H9 (cell line): Measurements from ENCODE around the gene XRCC3. TPM values are rescaled to one million over a fixed set of nuclear protein-coding genes. Genes with fewer than 3 reads are reported as not detected.

ENCODE experiments used
- DNase-seq: peaks from one replicate; pipeline ENCODE4 v3.0.0-alpha.2; 2017
- H2AFZ ChIP-seq: one replicate; pipeline ENCODE4 v1.6.1; 2013; ENCODE audit warnings: mild to moderate bottlenecking, low read length, control low read depth, moderate library complexity
- H2AK5ac ChIP-seq: 2 replicates; pipeline ENCODE4 v1.6.1; 2013; ENCODE audit warnings: low read length, control low read depth, mixed read lengths; ENCODE audit not compliant: insufficient read length
- H2BK120ac ChIP-seq: one replicate; pipeline ENCODE4 v1.6.1; 2013; ENCODE audit warnings: low read depth, mild to moderate bottlenecking, low read length, control low read depth, inconsistent platforms; ENCODE audit not compliant: poor library complexity, severe bottlenecking
- H2BK12ac ChIP-seq: 2 replicates; pipeline ENCODE4 v1.6.1; 2013; ENCODE audit warnings: low read length, control low read depth, mixed read lengths, low read depth; ENCODE audit not compliant: insufficient read length
- H2BK15ac ChIP-seq: 2 replicates; pipeline ENCODE4 v1.6.1; 2013; ENCODE audit warnings: low read depth, low read length, control low read depth
- H2BK20ac ChIP-seq: one replicate; pipeline ENCODE4 v1.6.1; 2013; ENCODE audit warnings: low read depth, mild to moderate bottlenecking, low read length, control low read depth, inconsistent platforms; ENCODE audit not compliant: poor library complexity, severe bottlenecking
- H2BK5ac ChIP-seq: 2 replicates; pipeline ENCODE4 v1.6.1; 2013; ENCODE audit warnings: low read length, control low read depth, mixed read lengths; ENCODE audit not compliant: insufficient read length
- H3K14ac ChIP-seq: 2 replicates; pipeline ENCODE4 v1.6.1; 2013; ENCODE audit warnings: low read length, control low read depth; ENCODE audit not compliant: insufficient read depth
- H3K18ac ChIP-seq: 2 replicates; pipeline ENCODE4 v1.6.1; 2013; ENCODE audit warnings: low read depth, mild to moderate bottlenecking, mixed read lengths, low read length, control low read depth; ENCODE audit not compliant: insufficient read length
- H3K23ac ChIP-seq: 2 replicates; pipeline ENCODE4 v1.6.1; 2013; ENCODE audit warnings: low read length, control low read depth, mixed read lengths, low read depth; ENCODE audit not compliant: insufficient read length
- H3K23me2 ChIP-seq: 2 replicates; pipeline ENCODE4 v1.6.1; 2013; ENCODE audit warnings: low read depth, mild to moderate bottlenecking, mixed read lengths, low read length, control low read depth; ENCODE audit not compliant: insufficient read length, poor library complexity, severe bottlenecking
- H3K27ac ChIP-seq: 2 replicates; pipeline ENCODE4 v1.5.1; 2013; ENCODE audit warnings: low read length, control low read depth, mixed read lengths, low read depth; ENCODE audit not compliant: insufficient read length
- H3K27me3 ChIP-seq: 2 replicates; pipeline ENCODE4 v1.6.1; 2013; ENCODE audit warnings: low read length, control low read depth, inconsistent platforms; ENCODE audit not compliant: insufficient read depth
- H3K4ac ChIP-seq: 2 replicates; pipeline ENCODE4 v1.6.1; 2013; ENCODE audit warnings: low read depth, mild to moderate bottlenecking, control low read depth, inconsistent platforms, low read length, moderate library complexity
- H3K4me1 ChIP-seq: 2 replicates; pipeline ENCODE4 v1.6.1; 2013; ENCODE audit warnings: low read length, control low read depth, inconsistent platforms; ENCODE audit not compliant: insufficient read depth
- H3K4me2 ChIP-seq: 2 replicates; pipeline ENCODE4 v1.6.1; 2013; ENCODE audit warnings: low read length, control low read depth, mixed read lengths; ENCODE audit not compliant: insufficient read length, insufficient read depth
- H3K56ac ChIP-seq: 2 replicates; pipeline ENCODE4 v1.6.1; 2013; ENCODE audit warnings: low read depth, mild to moderate bottlenecking, mixed read lengths, low read length, control low read depth; ENCODE audit not compliant: insufficient read length
- H3K79me1 ChIP-seq: 2 replicates; pipeline ENCODE4 v1.6.1; 2013; ENCODE audit warnings: low read depth, mild to moderate bottlenecking, moderate library complexity, low read length, control low read depth, inconsistent platforms; ENCODE audit not compliant: insufficient read depth, poor library complexity, severe bottlenecking
- H3K79me2 ChIP-seq: 2 replicates; pipeline ENCODE4 v1.6.1; 2013; ENCODE audit warnings: low read length, control low read depth, inconsistent platforms; ENCODE audit not compliant: insufficient read depth
- H3K9ac ChIP-seq: 2 replicates; pipeline ENCODE4 v1.6.1; 2013; ENCODE audit warnings: low read length, control low read depth, mixed read lengths; ENCODE audit not compliant: insufficient read length; ENCODE audit errors: extremely low read depth
- H3K9me3 ChIP-seq: one replicate; pipeline ENCODE4 v1.6.1; 2013; ENCODE audit warnings: low read depth, low read length, inconsistent platforms; ENCODE audit not compliant: control insufficient read depth
- H3T11ph ChIP-seq: one replicate; pipeline ENCODE4 v1.6.1; 2013; ENCODE audit warnings: mild to moderate bottlenecking, low read length, control low read depth, inconsistent platforms
- H4K20me1 ChIP-seq: one replicate; pipeline ENCODE4 v1.6.1; 2013; ENCODE audit not compliant: control insufficient read depth, insufficient read length, insufficient read depth
- H4K5ac ChIP-seq: 2 replicates; pipeline ENCODE4 v1.6.1; 2013; ENCODE audit warnings: low read depth, mild to moderate bottlenecking, mixed read lengths, low read length, control low read depth; ENCODE audit not compliant: insufficient read length
- H4K8ac ChIP-seq: replicated peaks from 2 replicates; pipeline ENCODE4 v1.6.1; 2013; ENCODE audit warnings: low read length, control low read depth, mixed read lengths, low read depth; ENCODE audit not compliant: insufficient read length
- H4K91ac ChIP-seq: 2 replicates; pipeline ENCODE4 v1.6.1; 2013; ENCODE audit warnings: low read depth, mild to moderate bottlenecking, moderate library complexity, mixed read lengths, low read length, control low read depth; ENCODE audit not compliant: insufficient read length
- H3K27ac Mint-ChIP-seq, 3 experiments: 2 replicates in 2 of 3; 3 replicates in 1 of 3; pipeline ENCODE4 v1.8.0; 2020 to 2021; ENCODE audit warnings: mixed read lengths in 3 of 3, mild to moderate bottlenecking in 1 of 3, moderate library complexity in 1 of 3
- H3K27me3 Mint-ChIP-seq: 2 replicates; pipeline ENCODE4 v1.8.0; 2021; ENCODE audit warnings: low read depth, mild to moderate bottlenecking, moderate library complexity, mixed read lengths
- H3K36me3 Mint-ChIP-seq, 3 experiments: 2 replicates in 2 of 3; 3 replicates in 1 of 3; pipeline ENCODE4 v1.8.0; 2020 to 2021; ENCODE audit warnings: low read depth in 3 of 3, mixed read lengths in 3 of 3; ENCODE audit not compliant: insufficient read depth in 1 of 3
- H3K4me1 Mint-ChIP-seq, 2 experiments: 2 replicates each; pipeline ENCODE4 v1.8.0; 2020; ENCODE audit warnings: mixed read lengths in 2 of 2
- H3K4me3 Mint-ChIP-seq, 2 experiments: 2 replicates in 1 of 2; 3 replicates in 1 of 2; pipeline ENCODE4 v1.8.0; 2020 to 2021; ENCODE audit warnings: mild to moderate bottlenecking in 2 of 2, mixed read lengths in 2 of 2, moderate library complexity in 1 of 2
- H3K9me3 Mint-ChIP-seq, 2 experiments: 2 replicates in 1 of 2; 3 replicates in 1 of 2; pipeline ENCODE4 v1.8.0; 2020; ENCODE audit warnings: mild to moderate bottlenecking in 2 of 2, mixed read lengths in 2 of 2, moderate library complexity in 1 of 2
- CTCF ChIP-seq: fragments of 200-600 bp; sonication (generic); conservative IDR thresholded peaks from 3 replicates; pipeline ENCODE4 v1.8.0; 2021; ENCODE audit warnings: antibody characterized with exemption, mild to moderate bottlenecking
- WGBS: extraction: QIAGEN DNeasy Blood & Tissue Kit; methylation state at CpG from one replicate; pipeline ENCODE4 v1.1.7; 2013; ENCODE audit warnings: missing lambda C conversion rate, low lambda C conversion rate, mixed read lengths; ENCODE audit not compliant: insufficient read length; ENCODE audit errors: extremely low coverage; 5-methylcytosine and 5-hydroxymethylcytosine counted together
- total RNA-seq: library from RNA; stranded (reverse); gene quantifications from 2 replicates; pipeline ENCODE4 v1.2.1, GENCODE V29; 2021

XRCC3 gene
- total RNA-seq, 1 experiment from 2014 or later, result 45.3 TPM

- H3K79me2 ChIP-seq, result no peaks in the 10 kb centered on the region
- no peaks in the 10 kb centered on the region for H3K27me3 ChIP-seq
- H3K14ac ChIP-seq, result no peak overlapping the region; the same call in 1 of the 2 replicates
- no peak overlapping the region for H2BK5ac ChIP-seq
- H3K56ac ChIP-seq, result no peak overlapping the region
- H3K4me2 ChIP-seq, result no peak overlapping the region
- H4K8ac ChIP-seq, result no peak overlapping the region
- Mint-ChIP-seq H3K36me3 (peaks cover 28 to 51% (median 34%) of the 10 kb centered on the region in 3 experiments; a peak in 6 of 7 replicates), H3K27ac (0 out of 7 replicates have a peak overlapping the region, but pooled peaks of 2 of the 3 experiments have one; percentile 44 to 54), H3K27me3 (no peaks in the 10 kb centered on the region; the same call in 1 of the 2 replicates), H3K4me3 (no peak overlapping the region), H3K9me3 (no peaks in the 10 kb centered on the region; a peak in 2 of 5 replicates), H3K4me1 (peaks cover 22 to 23% of the 10 kb centered on the region in 2 experiments)
- H3K9me3 ChIP-seq, result no peaks in the 10 kb centered on the region
- H3T11ph ChIP-seq, result no peak overlapping the region
- no peak for DNase-seq
- no peak overlapping the region for H2BK20ac ChIP-seq
- no peak overlapping the region for H3K27ac ChIP-seq
- no peak overlapping the region for H2BK12ac ChIP-seq
- no peak overlapping the region for H2BK15ac ChIP-seq
- peaks cover 3% of the 10 kb centered on the region; the same call in 1 of the 2 replicates for H3K4me1 ChIP-seq
- H2AK5ac ChIP-seq, result no peak overlapping the region
- no peak overlapping the region for H3K9ac ChIP-seq
- H3K4ac ChIP-seq, result no peak overlapping the region
- no peaks in the 10 kb centered on the region for H3K23me2 ChIP-seq
- no peak overlapping the region for H3K18ac ChIP-seq
- no peak overlapping the region for H4K5ac ChIP-seq
- H4K20me1 ChIP-seq, result no peaks in the 10 kb centered on the region
- H2AFZ ChIP-seq, result no peak overlapping the region
- no peak overlapping the region for H4K91ac ChIP-seq
- no peaks in the 10 kb centered on the region for H3K79me1 ChIP-seq
- no peak overlapping the region for H3K23ac ChIP-seq
- no peak for TF ChIP-seq CTCF
- WGBS, result no CpG with 5 or more reads among the region's 15 CpGs
- no peak overlapping the region for H2BK120ac ChIP-seq
Observed at GRCh38 chr14:103709814-103710213, 5.4 kb downstream of the XRCC3 start.
